GM12892 (cell line): ENCODE data around the gene WDR81.

Experiments
- POLR2A ChIP-seq: IDR thresholded peaks from 2 replicates; pipeline ENCODE4 v1.6.1; 2011; ENCODE audit warnings: low read depth, low read length, control low read depth
- POLR2AphosphoS5 ChIP-seq: IDR thresholded peaks from 2 replicates; pipeline ENCODE4 v1.6.1; 2011; ENCODE audit warnings: low read depth, low read length, control low read depth

- TF ChIP-seq POLR2A (no peak), POLR2AphosphoS5 (no peak)
These were observed 42.9 kb downstream of the WDR81 start for GRCh38 chr17:1767358-1767757.
